ENCODE measurements around the gene PTPRT. TPM values are rescaled to one million over a fixed set of nuclear protein-coding genes. Genes with fewer than 3 reads are reported as not detected.

PTPRT gene
- total and polyA plus RNA-seq, 5 donors, result 0.06 to 0.40 (median 0.20) TPM

DNA sequence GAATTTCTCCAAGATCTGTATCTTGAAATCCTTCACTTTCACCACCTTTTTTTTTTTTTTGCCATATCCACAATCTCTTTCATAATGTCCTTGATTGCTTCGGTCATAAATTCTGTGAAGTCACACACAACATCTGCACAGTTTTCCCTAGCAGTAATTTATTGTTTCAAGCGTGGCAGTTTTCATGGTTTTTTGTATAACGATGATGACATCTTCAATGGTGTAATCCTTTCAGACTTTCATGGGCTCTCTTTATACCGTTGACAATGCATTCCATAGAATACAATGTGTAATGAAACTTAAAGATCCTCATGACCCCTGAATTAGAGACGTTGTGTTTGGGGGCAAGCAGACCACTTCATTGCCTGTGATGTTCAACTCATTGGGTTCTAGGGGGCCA is 693.1 kb downstream of the PTPRT start:
- WGBS, result 82% methylated on average over 5 of the region's 5 CpGs
- Histone ChIP-seq H3K9me3 (ENCODE audit: control insufficient read depth, low read length) (no peaks in the 10 kb centered on the region), H3K27ac (ENCODE audit: low read length) (no peak overlapping the region), H3K4me3 (ENCODE audit: low read length) (no peak overlapping the region), H3K4me1 (ENCODE audit: control insufficient read depth, insufficient read depth, low read length) (no peaks in the 10 kb centered on the region), H3K27me3 (ENCODE audit: control insufficient read depth, insufficient read depth) (no peaks in the 10 kb centered on the region)
- intact Hi-C loops (cut with DNase I), result no loop called here
- ATAC-seq (no peak), DNase-seq (no peak)

DNA sequence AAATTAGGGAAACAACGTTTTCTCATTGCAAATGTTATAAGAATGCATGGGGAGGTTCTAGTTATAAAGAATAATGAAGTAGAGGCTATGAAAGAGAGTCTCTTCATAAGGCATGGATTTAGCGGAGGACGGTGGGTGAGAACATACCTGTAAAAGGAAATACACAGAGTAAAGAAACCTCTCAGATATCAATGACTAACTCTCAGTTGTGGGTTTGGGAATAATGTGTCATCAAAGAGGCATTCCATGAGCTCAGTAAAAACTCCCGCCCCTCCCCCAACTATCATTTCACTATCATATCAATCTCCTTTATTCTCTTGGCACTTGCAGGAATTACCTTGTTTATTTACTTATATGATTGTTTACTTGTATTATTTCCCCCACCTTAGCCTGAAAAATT is 695.4 kb downstream of the PTPRT start:
- WGBS, result 83% methylated on average over 4 of the region's 4 CpGs
- no peak overlapping the region for H3K27ac ChIP-seq (ENCODE audit: low read length)
- DNase-seq (no peak), ATAC-seq (no peak)
- intact Hi-C loops (cut with DNase I), result no loop called here
- H3K9me3 ChIP-seq (ENCODE audit: control insufficient read depth, low read length), result no peaks in the 10 kb centered on the region
- H3K27me3 ChIP-seq (ENCODE audit: control insufficient read depth, insufficient read depth), result no peaks in the 10 kb centered on the region
- H3K4me1 ChIP-seq (ENCODE audit: control insufficient read depth, insufficient read depth, low read length), result peaks cover 2% of the 10 kb centered on the region
- H3K4me3 ChIP-seq (ENCODE audit: low read length), result no peak overlapping the region

DNA sequence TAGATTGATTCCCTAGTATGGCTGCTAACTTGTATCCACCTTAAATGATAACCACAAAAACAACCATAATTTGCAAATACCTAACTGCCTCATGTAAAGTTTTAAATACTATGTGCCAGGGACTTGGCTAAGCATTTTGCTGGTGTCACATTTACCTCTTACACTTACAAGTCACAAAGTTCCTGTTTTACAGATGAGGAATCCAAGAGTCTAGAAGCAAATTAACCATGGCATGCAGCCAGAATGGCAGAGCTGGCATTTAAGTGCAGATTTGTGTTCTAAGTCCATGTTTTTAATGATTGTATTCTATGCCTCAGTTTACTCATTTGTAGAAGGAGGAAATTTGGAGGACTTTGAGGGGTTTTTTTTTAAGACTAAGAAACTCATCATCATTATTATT is 696.7 kb downstream of the PTPRT start:
- H3K4me1 ChIP-seq (ENCODE audit: control insufficient read depth, insufficient read depth, low read length), result peaks cover 2% of the 10 kb centered on the region
- no peaks in the 10 kb centered on the region for H3K9me3 ChIP-seq (ENCODE audit: control insufficient read depth, low read length)
- H3K27ac ChIP-seq (ENCODE audit: low read length), result no peak overlapping the region
- DNase-seq (no peak), ATAC-seq (no peak)
- intact Hi-C loops (cut with DNase I), result no loop called here
- H3K27me3 ChIP-seq (ENCODE audit: control insufficient read depth, insufficient read depth), result no peaks in the 10 kb centered on the region
- no peak overlapping the region for H3K4me3 ChIP-seq (ENCODE audit: low read length)

DNA sequence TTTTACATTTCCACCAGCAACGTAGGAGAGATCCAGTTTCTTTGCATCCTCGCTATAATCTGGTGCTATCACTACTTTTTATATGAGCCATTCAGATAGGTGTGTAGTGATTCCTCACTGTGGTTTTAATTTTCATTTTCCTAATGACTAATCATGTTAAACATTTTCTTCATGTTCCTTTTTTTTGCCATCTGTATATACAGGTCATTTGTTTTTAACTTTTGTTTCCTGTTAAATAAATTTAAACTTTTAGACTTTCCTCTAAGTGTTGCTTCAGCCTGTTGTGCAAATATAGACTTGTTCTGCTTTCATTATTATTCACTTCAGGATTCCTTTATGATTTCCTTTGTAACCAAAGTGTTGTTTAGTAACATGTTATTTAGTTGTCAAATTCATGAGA is 697.4 kb downstream of the PTPRT start:
- H3K27me3 ChIP-seq (ENCODE audit: control insufficient read depth, insufficient read depth), result no peaks in the 10 kb centered on the region
- H3K4me3 ChIP-seq (ENCODE audit: low read length), result no peak overlapping the region
- no peak overlapping the region for H3K27ac ChIP-seq (ENCODE audit: low read length)
- H3K9me3 ChIP-seq (ENCODE audit: control insufficient read depth, low read length), result no peaks in the 10 kb centered on the region
- no peak for DNase-seq
- intact Hi-C loops (cut with DNase I), result no loop called here
- ATAC-seq, result no peak
- H3K4me1 ChIP-seq (ENCODE audit: control insufficient read depth, insufficient read depth, low read length), result peaks cover 2% of the 10 kb centered on the region
- 70% methylated on average over 2 of the region's 2 CpGs for WGBS

DNA sequence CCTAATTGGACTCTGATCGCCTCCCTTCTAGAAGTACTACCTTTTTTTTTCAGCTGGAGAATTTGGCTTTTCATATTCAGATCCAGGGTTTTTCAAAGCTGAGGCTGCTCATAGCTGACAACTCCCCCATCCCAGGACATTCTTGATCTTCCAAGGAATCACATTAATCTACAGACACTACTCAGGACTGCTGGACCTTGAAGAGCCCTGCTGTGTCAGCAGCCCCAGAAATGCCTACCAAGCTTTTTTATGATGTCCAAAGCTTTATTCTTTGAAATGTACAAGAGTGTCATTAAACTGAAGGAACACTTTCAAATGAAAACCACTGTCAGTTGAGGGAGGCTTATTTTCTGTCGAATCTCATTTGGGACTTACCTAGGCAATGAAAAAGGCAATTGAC is 704.1 kb downstream of the PTPRT start:
- Histone ChIP-seq H3K4me1 (ENCODE audit: control insufficient read depth, insufficient read depth, low read length) (peaks cover 4% of the 10 kb centered on the region), H3K9me3 (ENCODE audit: control insufficient read depth, low read length) (no peaks in the 10 kb centered on the region), H3K4me3 (ENCODE audit: low read length) (no peak overlapping the region), H3K27me3 (ENCODE audit: control insufficient read depth, insufficient read depth) (no peaks in the 10 kb centered on the region), H3K27ac (ENCODE audit: low read length) (no peak overlapping the region)
- DNase-seq (no peak), ATAC-seq (no peak)
- WGBS, result 72% methylated on average over 2 of the region's 2 CpGs
- intact Hi-C loops (cut with DNase I), result no loop called here

DNA sequence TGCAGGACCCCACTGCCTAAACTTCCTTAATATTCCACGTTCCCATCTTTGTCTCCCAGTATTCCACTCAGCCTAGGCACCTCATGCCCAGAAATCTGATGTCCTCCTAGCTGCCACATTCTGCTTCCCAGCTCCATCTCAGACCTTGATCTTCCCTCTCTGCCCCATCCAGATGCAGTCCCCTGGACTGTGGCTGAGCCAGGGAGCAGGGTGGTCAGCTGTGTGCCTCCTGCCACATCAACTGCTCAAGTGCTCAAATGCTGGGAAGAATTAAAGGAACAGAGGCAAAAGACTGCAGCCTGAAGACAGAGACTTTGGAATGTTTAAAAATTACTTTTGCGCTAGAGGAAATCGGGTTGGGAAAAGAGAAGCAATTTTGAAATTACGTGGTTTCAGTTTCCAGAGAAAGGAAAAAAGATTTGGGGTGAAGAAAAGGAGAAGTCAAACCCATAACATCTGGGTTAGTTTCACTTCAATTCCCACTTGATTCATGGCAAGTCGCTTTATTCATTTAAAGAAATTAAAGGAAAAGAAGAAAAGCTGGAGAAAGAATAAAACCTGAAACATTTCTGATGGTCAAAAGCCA is 704.8 kb downstream of the PTPRT start:
- H3K4me3 ChIP-seq (ENCODE audit: low read length), result no peak overlapping the region
- intact Hi-C loops (cut with DNase I), result no loop called here
- 49% methylated on average over 5 of the region's 5 CpGs for WGBS
- H3K9me3 ChIP-seq (ENCODE audit: control insufficient read depth, low read length), result no peaks in the 10 kb centered on the region
- peak overlapping the region; percentile 90 for H3K27ac ChIP-seq (ENCODE audit: low read length)
- no peaks in the 10 kb centered on the region for H3K27me3 ChIP-seq (ENCODE audit: control insufficient read depth, insufficient read depth)
- peak in 1 of 3 donors; percentile 44 for DNase-seq
- peak; percentile 52 to 56 for ATAC-seq
- H3K4me1 ChIP-seq (ENCODE audit: control insufficient read depth, insufficient read depth, low read length), result peaks cover 4% of the 10 kb centered on the region

DNA sequence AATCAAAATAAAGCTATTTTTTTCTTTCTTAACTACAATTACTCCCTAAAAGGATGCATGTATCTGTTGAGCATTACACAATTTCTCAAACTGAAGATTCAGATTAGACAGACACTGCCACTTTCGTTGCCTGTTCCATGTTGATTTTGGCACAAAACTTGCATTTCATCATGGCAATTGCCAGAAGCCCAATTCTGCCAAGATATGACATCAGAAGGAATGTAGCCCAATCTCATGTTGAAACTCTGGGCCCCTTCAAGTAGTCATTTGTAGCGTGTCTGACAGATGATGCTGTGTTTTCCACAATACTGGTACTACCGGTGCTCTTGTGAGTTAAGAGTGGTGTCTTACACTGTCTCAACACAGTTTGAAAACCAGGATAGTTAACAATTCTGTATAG is 705.4 kb downstream of the PTPRT start:
- 30% methylated on average over 3 of the region's 3 CpGs for WGBS
- H3K4me1 ChIP-seq (ENCODE audit: control insufficient read depth, insufficient read depth, low read length), result peaks cover 4% of the 10 kb centered on the region
- DNase-seq, result no peak

DNA sequence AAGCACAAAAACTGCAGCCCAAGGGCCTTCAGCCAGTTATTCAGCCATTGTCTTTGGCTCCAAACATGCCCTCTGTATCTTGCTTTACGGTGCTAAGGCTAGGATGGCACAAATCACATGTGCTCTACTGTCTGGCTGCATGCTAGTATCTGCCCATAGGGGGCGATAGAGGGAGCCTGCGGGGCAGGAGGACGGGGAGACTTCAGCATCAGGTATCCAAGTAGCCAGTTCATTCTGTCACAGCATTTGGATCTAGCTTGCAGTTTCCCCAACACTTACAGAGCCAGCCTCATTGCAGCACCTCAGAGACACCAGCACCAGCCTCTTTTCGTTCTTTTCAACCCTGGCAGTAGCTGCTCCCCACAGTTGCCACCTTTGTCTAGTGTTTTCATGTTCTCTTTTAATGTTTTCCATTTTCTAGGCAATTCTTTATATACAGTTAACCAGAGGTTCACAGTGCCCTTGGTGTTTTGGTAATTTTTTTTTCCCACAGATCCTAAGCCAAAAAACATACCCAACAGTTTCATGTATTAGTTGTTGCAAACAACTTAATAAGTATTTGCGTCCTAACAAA is 705.9 kb downstream of the PTPRT start:
- no peak overlapping the region for H3K27ac ChIP-seq (ENCODE audit: low read length)
- intact Hi-C loops (cut with DNase I), result no loop called here
- H3K27me3 ChIP-seq (ENCODE audit: control insufficient read depth, insufficient read depth), result no peaks in the 10 kb centered on the region
- no peak overlapping the region for H3K4me3 ChIP-seq (ENCODE audit: low read length)
- H3K9me3 ChIP-seq (ENCODE audit: control insufficient read depth, low read length), result no peaks in the 10 kb centered on the region
- DNase-seq (peak; percentile 37 to 64 (median 47)), ATAC-seq (peak; percentile 46 to 57)
- WGBS, result 19% methylated on average over 6 of the region's 6 CpGs
- H3K4me1 ChIP-seq (ENCODE audit: control insufficient read depth, insufficient read depth, low read length), result peaks cover 4% of the 10 kb centered on the region

More for the DNA sequence above, 705.4 kb downstream of the PTPRT start:
- H3K4me3 ChIP-seq (ENCODE audit: low read length), result no peak overlapping the region
- peak; percentile 94 to 97 for ATAC-seq
- no peaks in the 10 kb centered on the region for H3K9me3 ChIP-seq (ENCODE audit: control insufficient read depth, low read length)
- H3K27ac ChIP-seq (ENCODE audit: low read length), result no peak overlapping the region
- intact Hi-C loops (cut with DNase I), result no loop called here
- H3K27me3 ChIP-seq (ENCODE audit: control insufficient read depth, insufficient read depth), result no peaks in the 10 kb centered on the region

DNA sequence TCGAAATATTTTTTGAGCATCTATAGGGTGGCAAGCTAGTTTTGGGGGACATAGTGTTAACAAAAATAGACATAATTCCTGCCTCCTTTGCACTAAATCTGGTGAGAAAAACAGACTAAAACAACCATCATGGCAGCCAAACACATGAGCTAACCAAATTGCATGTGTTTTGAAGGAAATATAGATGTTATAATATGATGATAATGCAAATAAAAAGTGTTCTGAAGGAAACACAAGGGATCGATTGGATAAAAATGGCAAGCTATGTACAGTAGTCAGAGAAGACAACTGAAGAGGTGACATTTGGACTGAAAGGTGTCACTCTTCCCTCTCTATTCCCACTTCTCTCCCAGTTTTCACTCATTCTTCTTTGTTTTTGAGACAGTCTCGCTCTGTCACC is 706.9 kb downstream of the PTPRT start:
- ATAC-seq (no peak), DNase-seq (no peak)
- H3K9me3 ChIP-seq (ENCODE audit: control insufficient read depth, low read length), result no peaks in the 10 kb centered on the region
- peaks cover 4% of the 10 kb centered on the region for H3K4me1 ChIP-seq (ENCODE audit: control insufficient read depth, insufficient read depth, low read length)
- H3K27ac ChIP-seq (ENCODE audit: low read length), result no peak overlapping the region
- H3K4me3 ChIP-seq (ENCODE audit: low read length), result no peak overlapping the region
- WGBS, result 93% methylated on average over 3 of the region's 3 CpGs
- intact Hi-C loops (cut with DNase I), result no loop called here
- H3K27me3 ChIP-seq (ENCODE audit: control insufficient read depth, insufficient read depth), result no peaks in the 10 kb centered on the region

DNA sequence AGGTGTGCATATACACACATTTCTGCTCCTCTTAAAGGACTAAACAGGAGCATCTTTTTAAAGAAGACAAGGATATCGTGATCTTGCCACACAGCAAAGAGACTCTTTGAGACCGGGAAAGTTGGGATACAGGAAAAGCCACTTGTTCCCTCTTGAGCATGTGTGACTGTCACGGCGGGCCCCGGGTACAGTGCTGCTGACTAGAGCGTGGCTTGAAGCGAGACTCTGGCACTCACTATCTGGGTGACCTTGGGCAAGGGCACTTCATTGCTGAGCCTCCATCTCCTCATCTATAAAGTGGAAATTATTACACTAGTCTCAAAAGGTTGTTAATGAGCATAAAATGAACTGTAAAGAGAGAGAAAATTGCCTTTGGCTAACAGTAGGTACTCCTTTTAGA is 713.9 kb downstream of the PTPRT start:
- DNase-seq (no peak), ATAC-seq (no peak)
- H3K27me3 ChIP-seq (ENCODE audit: control insufficient read depth, insufficient read depth), result no peaks in the 10 kb centered on the region
- no peak overlapping the region for H3K27ac ChIP-seq (ENCODE audit: low read length)
- no peaks in the 10 kb centered on the region for H3K4me1 ChIP-seq (ENCODE audit: control insufficient read depth, insufficient read depth, low read length)
- H3K9me3 ChIP-seq (ENCODE audit: control insufficient read depth, low read length), result no peaks in the 10 kb centered on the region
- intact Hi-C loops (cut with DNase I), result no loop called here
- WGBS, result 79% methylated on average over 7 of the region's 7 CpGs
- H3K4me3 ChIP-seq (ENCODE audit: low read length), result no peak overlapping the region

DNA sequence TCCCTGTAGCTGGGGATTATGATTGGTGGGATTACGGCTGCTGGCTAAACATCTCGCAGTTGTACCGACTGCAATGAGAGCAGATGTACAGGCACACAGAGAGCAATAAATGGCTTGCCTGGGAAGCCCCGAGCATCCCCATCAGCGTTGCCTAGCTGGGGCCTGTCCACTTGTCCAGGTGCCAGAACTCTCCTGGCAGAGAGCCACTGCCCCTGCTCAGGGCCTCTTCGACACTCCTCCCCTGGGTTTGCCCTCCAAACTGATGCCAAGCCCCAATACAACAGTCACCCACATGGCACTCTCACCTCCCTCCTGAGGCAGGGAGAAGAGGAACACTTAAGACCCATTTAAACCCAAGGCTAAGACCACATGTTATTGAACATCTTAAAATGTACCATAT is 715.1 kb downstream of the PTPRT start:
- Histone ChIP-seq H3K9me3 (ENCODE audit: control insufficient read depth, low read length) (no peaks in the 10 kb centered on the region), H3K4me3 (ENCODE audit: low read length) (no peak overlapping the region), H3K27me3 (ENCODE audit: control insufficient read depth, insufficient read depth) (no peaks in the 10 kb centered on the region), H3K4me1 (ENCODE audit: control insufficient read depth, insufficient read depth, low read length) (no peaks in the 10 kb centered on the region), H3K27ac (ENCODE audit: low read length) (no peak overlapping the region)
- ATAC-seq (no peak), DNase-seq (peak in 1 of 3 donors; percentile 42)
- WGBS, result 73% methylated on average over 6 of the region's 6 CpGs
- intact Hi-C loops (cut with DNase I), result no loop called here

DNA sequence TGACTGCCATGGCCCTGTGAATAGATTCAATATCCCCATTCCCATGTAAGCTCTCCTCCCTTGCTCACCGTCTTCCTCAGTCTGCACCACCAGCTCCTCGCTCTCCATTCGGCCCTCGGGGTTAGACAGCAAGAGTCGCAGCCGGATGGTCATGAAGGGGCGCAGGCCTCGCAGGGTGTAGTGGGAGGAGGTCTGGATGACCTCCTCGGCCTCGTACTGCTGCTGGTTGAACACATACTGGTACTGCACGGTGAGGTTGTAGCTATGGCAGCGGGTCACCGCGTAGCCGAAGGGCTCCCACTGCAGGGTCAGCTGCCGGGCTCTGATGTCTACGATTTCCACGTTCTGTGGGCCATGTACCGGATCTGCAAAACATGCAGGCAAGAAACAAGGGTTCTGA is 717.5 kb downstream of the PTPRT start:
- no peak overlapping the region for H3K4me3 ChIP-seq (ENCODE audit: low read length)
- WGBS, result 94% methylated on average over 19 of the region's 19 CpGs
- no peak for ATAC-seq
- H3K9me3 ChIP-seq (ENCODE audit: control insufficient read depth, low read length), result no peaks in the 10 kb centered on the region
- H3K27me3 ChIP-seq (ENCODE audit: control insufficient read depth, insufficient read depth), result no peaks in the 10 kb centered on the region
- intact Hi-C loops (cut with DNase I), result no loop called here
- H3K4me1 ChIP-seq (ENCODE audit: control insufficient read depth, insufficient read depth, low read length), result no peaks in the 10 kb centered on the region
- DNase-seq, result no peak
- H3K27ac ChIP-seq (ENCODE audit: low read length), result no peak overlapping the region
